GM23338 (cell line): ENCODE measurements around the gene UGT1A10. TPM values are rescaled to one million over a fixed set of nuclear protein-coding genes. Genes with fewer than 3 reads are reported as not detected.

Experiments used
- ATAC-seq: fragments of 200-7000 bp; cut with Tn5 transposase; 3 replicates; pipeline ENCODE4 v1.9.1; 2020
- DNase-seq: peaks from one replicate; pipeline ENCODE4 v3.0.0-alpha.2; 2015; ENCODE audit warnings: low spot score
- H2AFZ ChIP-seq: fragments of 200-600 bp; sonication (generic); 2 replicates; pipeline ENCODE4 v1.8.0; 2016; ENCODE audit warnings: antibody characterized with exemption, mild to moderate bottlenecking, moderate library complexity
- H3F3A ChIP-seq: fragments of 200-600 bp; sonication (generic); replicated peaks from 2 replicates; pipeline ENCODE4 v1.8.0; 2017; ENCODE audit warnings: antibody characterized with exemption, mixed run types, low read depth
- H3K27ac ChIP-seq: fragments of 200-600 bp; sonication (generic); 2 replicates; pipeline ENCODE4 v1.6.1; 2016; ENCODE audit warnings: low read depth
- H3K27me3 ChIP-seq: fragments of 200-600 bp; sonication (generic); 2 replicates; pipeline ENCODE4 v1.8.0; 2016; ENCODE audit warnings: mild to moderate bottlenecking, mixed run types, moderate library complexity; ENCODE audit not compliant: insufficient read depth
- H3K36me3 ChIP-seq: fragments of 200-600 bp; sonication (generic); 2 replicates; pipeline ENCODE4 v1.8.0; 2016; ENCODE audit warnings: mild to moderate bottlenecking; ENCODE audit not compliant: insufficient read depth
- H3K4me1 ChIP-seq: fragments of 200-600 bp; sonication (generic); 2 replicates; pipeline ENCODE4 v1.8.0; 2016; ENCODE audit warnings: mild to moderate bottlenecking, moderate library complexity; ENCODE audit not compliant: insufficient read depth
- H3K4me2 ChIP-seq: fragments of 200-600 bp; sonication (generic); 2 replicates; pipeline ENCODE4 v1.7.1; 2017; ENCODE audit warnings: mixed run types
- H3K4me3 ChIP-seq: fragments of 200-600 bp; sonication (generic); 2 replicates; pipeline ENCODE4 v1.6.1; 2016; ENCODE audit warnings: mixed run types
- H3K79me2 ChIP-seq: fragments of 200-600 bp; sonication (generic); replicated peaks from 2 replicates; pipeline ENCODE4 v1.8.0; 2017; ENCODE audit warnings: mild to moderate bottlenecking; ENCODE audit not compliant: insufficient read depth
- H3K9me2 ChIP-seq: fragments of 200-600 bp; sonication (generic); 2 replicates; pipeline ENCODE4 v1.8.0; 2017; ENCODE audit not compliant: insufficient read depth
- H4K20me1 ChIP-seq: fragments of 200-600 bp; sonication (generic); replicated peaks from 2 replicates; pipeline ENCODE4 v1.8.0; 2017; ENCODE audit warnings: mild to moderate bottlenecking; ENCODE audit not compliant: insufficient read depth
- H3K27ac Mint-ChIP-seq: 2 replicates; pipeline ENCODE4 v1.8.0; 2020; ENCODE audit warnings: inconsistent platforms, mild to moderate bottlenecking, moderate library complexity, mixed read lengths
- H3K27me3 Mint-ChIP-seq: 3 replicates; pipeline ENCODE4 v1.8.0; 2022; ENCODE audit warnings: low read depth, mild to moderate bottlenecking, moderate library complexity, mixed read lengths, inconsistent platforms; ENCODE audit not compliant: insufficient read depth, poor library complexity
- H3K36me3 Mint-ChIP-seq: 3 replicates; pipeline ENCODE4 v1.8.0; 2021; ENCODE audit warnings: low read depth, mild to moderate bottlenecking, inconsistent platforms, moderate library complexity, mixed read lengths
- H3K4me1 Mint-ChIP-seq: 3 replicates; pipeline ENCODE4 v1.8.0; 2020; ENCODE audit warnings: mild to moderate bottlenecking, inconsistent platforms, mixed read lengths
- H3K4me3 Mint-ChIP-seq: 3 replicates; pipeline ENCODE4 v1.8.0; 2021; ENCODE audit warnings: moderate library complexity, mild to moderate bottlenecking, inconsistent platforms, mixed read lengths
- H3K9me3 Mint-ChIP-seq: 3 replicates; pipeline ENCODE4 v1.8.0; 2020; ENCODE audit warnings: moderate library complexity, mild to moderate bottlenecking, inconsistent platforms, mixed read lengths
- CREB1 ChIP-seq: fragments of 250-450 bp; sonication (Bioruptor Pico); IDR thresholded peaks from 2 replicates; pipeline ENCODE4 v1.5.0; 2020; ENCODE audit warnings: low read depth, mild to moderate bottlenecking, moderate library complexity
- ETS1 ChIP-seq: IDR thresholded peaks from 2 replicates; pipeline ENCODE4 v1.6.1; 2016; ENCODE audit warnings: antibody characterized with exemption
- EZH2phosphoT487 ChIP-seq: fragments of 200-600 bp; sonication (generic); IDR thresholded peaks from one replicate; pipeline ENCODE4 v1.8.1; 2018; ENCODE audit warnings: antibody characterized with exemption; ENCODE audit not compliant: unreplicated experiment
- REST ChIP-seq: IDR thresholded peaks from one replicate; pipeline ENCODE4 v1.6.1; 2018; ENCODE audit warnings: antibody characterized with exemption; ENCODE audit not compliant: unreplicated experiment
- STAT1 ChIP-seq: IDR thresholded peaks from one replicate; pipeline ENCODE4 v1.6.1; 2016; ENCODE audit warnings: antibody characterized with exemption; ENCODE audit not compliant: unreplicated experiment
- ZNF114 ChIP-seq: fragments of 250-450 bp; sonication (Bioruptor Pico); IDR thresholded peaks from 2 replicates; pipeline ENCODE4 v1.5.0; 2020; ENCODE audit warnings: mild to moderate bottlenecking, moderate library complexity
- ZNF331 ChIP-seq: fragments of 250-450 bp; sonication (Bioruptor Pico); IDR thresholded peaks from 2 replicates; pipeline ENCODE4 v1.5.0; 2020; ENCODE audit warnings: low read depth, mild to moderate bottlenecking, moderate library complexity
- polyA plus RNA-seq: library from polyadenylated mRNA; unstranded; fragments of >200 nt; fragmentation: Nextera tagmentation; extraction: Ambion mirVana; gene quantifications from 2 replicates; pipeline ENCODE4 v1.2.1, GENCODE V29; 2016
- total RNA-seq: library from RNA; depleted of rRNA; stranded (reverse); fragments of >200 nt; shearing (Covaris generic); gene quantifications from 2 replicates; pipeline ENCODE4 v1.2.3, GENCODE V29; 2014

Gene UGT1A10
- total and polyA plus RNA-seq, 2 experiments from 2014 or later, result not detected

GRCh38 chr2:233798335-233799086 lies 162.3 kb downstream of the UGT1A10 start:
- TF ChIP-seq REST, result no peak
- TF ChIP-seq STAT1, result no peak
- Histone ChIP-seq H3K4me1 (no peaks in the 10 kb centered on the region), H2AFZ (no peak overlapping the region), H3K27ac (no peak overlapping the region), H3K4me3 (no peak overlapping the region), H3K27me3 (no peaks in the 10 kb centered on the region), H4K20me1 (no peaks in the 10 kb centered on the region), H3K4me2 (no peak overlapping the region), H3K36me3 (no peaks in the 10 kb centered on the region), H3K79me2 (no peaks in the 10 kb centered on the region), H3K9me2 (no peaks in the 10 kb centered on the region), H3F3A (no peaks in the 10 kb centered on the region)
- peaks cover 3% of the 10 kb centered on the region for H3K27me3 Mint-ChIP-seq
- no peak for ATAC-seq
- H3K27ac Mint-ChIP-seq, result no peak overlapping the region
- no peak overlapping the region for H3K4me3 Mint-ChIP-seq
- H3K36me3 Mint-ChIP-seq, result no peaks in the 10 kb centered on the region; the same call in 2 of the 3 replicates
- H3K4me1 Mint-ChIP-seq, result no peaks in the 10 kb centered on the region
- peaks cover 21% of the 10 kb centered on the region for H3K9me3 Mint-ChIP-seq
- no peak for DNase-seq

- Mint-ChIP-seq H3K9me3 (peaks cover 21% of the 10 kb centered on the region), H3K4me3 (no peak overlapping the region), H3K27me3 (peaks cover 3% of the 10 kb centered on the region), H3K27ac (no peak overlapping the region), H3K36me3 (no peaks in the 10 kb centered on the region; the same call in 2 of the 3 replicates), H3K4me1 (no peaks in the 10 kb centered on the region)
- H3K9me2 ChIP-seq, result no peaks in the 10 kb centered on the region
- TF ChIP-seq STAT1 (no peak), REST (no peak), ETS1 (no peak), CREB1 (CRISPR knock-in tag) (no peak), ZNF331 (CRISPR knock-in tag) (no peak), ZNF114 (CRISPR knock-in tag) (no peak), EZH2phosphoT487 (no peak)
- H3K79me2 ChIP-seq, result no peaks in the 10 kb centered on the region
- H2AFZ ChIP-seq, result no peak overlapping the region
- H3K36me3 ChIP-seq, result no peaks in the 10 kb centered on the region
- no peak overlapping the region for H3K4me3 ChIP-seq
- DNase-seq, result no peak
- no peaks in the 10 kb centered on the region for H3K4me1 ChIP-seq
- no peaks in the 10 kb centered on the region for H4K20me1 ChIP-seq
- no peak for ATAC-seq
- no peaks in the 10 kb centered on the region for H3F3A ChIP-seq
- H3K27ac ChIP-seq, result no peak overlapping the region
- H3K27me3 ChIP-seq, result no peaks in the 10 kb centered on the region
- H3K4me2 ChIP-seq, result no peak overlapping the region
Measured at GRCh38 chr2:233799087-233799665, 162.9 kb downstream of the UGT1A10 start.
